Astrocyte of the cerebellum (primary cell): Measurements from ENCODE around the gene PILRB.
"Not testable (repeated sequence)": the region's sequence is repeated elsewhere in the genome, so short reads cannot be mapped to it uniquely, and the experiment has no call there.

Experiments
- DNase-seq: peaks from one replicate; pipeline ENCODE4 v3.0.0-alpha.2; 2011; ENCODE audit warnings: low read depth
- H3K4me3 ChIP-seq: 2 replicates; pipeline ENCODE4 v1.5.1; 2011; ENCODE audit warnings: mild to moderate bottlenecking, low read depth, low read length, moderate library complexity
- in situ Hi-C: cut with HindIII; loops from 2 replicates; pipeline ENCODE4 v1.10.0; 2017; ENCODE audit warnings: low sequenced_read_pairs
- TF ChIP-seq, protein P1 (sequence below): IDR thresholded peaks from 2 replicates; pipeline ENCODE4 v1.5.1; 2012; ENCODE audit warnings: low read length, low read depth, moderate library complexity, mild to moderate bottlenecking; ENCODE audit errors: missing control alignments

Gene PILRB

GRCh38 chr7:100373261-100373831 lies 15.4 kb downstream of the PILRB start, which contains the start of gene PILRA:
TSS of gene PILRA (plus strand) at chr7:100373487. CDS start at chr7:100373657, 170 bp downstream.
- in situ Hi-C loops = no loop called here
- DNase-seq = no peak
- TF ChIP-seq, protein P1, sequence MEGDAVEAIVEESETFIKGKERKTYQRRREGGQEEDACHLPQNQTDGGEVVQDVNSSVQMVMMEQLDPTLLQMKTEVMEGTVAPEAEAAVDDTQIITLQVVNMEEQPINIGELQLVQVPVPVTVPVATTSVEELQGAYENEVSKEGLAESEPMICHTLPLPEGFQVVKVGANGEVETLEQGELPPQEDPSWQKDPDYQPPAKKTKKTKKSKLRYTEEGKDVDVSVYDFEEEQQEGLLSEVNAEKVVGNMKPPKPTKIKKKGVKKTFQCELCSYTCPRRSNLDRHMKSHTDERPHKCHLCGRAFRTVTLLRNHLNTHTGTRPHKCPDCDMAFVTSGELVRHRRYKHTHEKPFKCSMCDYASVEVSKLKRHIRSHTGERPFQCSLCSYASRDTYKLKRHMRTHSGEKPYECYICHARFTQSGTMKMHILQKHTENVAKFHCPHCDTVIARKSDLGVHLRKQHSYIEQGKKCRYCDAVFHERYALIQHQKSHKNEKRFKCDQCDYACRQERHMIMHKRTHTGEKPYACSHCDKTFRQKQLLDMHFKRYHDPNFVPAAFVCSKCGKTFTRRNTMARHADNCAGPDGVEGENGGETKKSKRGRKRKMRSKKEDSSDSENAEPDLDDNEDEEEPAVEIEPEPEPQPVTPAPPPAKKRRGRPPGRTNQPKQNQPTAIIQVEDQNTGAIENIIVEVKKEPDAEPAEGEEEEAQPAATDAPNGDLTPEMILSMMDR = no peak
- no peak within 1 kb of the TSS for H3K4me3 ChIP-seq

DNA sequence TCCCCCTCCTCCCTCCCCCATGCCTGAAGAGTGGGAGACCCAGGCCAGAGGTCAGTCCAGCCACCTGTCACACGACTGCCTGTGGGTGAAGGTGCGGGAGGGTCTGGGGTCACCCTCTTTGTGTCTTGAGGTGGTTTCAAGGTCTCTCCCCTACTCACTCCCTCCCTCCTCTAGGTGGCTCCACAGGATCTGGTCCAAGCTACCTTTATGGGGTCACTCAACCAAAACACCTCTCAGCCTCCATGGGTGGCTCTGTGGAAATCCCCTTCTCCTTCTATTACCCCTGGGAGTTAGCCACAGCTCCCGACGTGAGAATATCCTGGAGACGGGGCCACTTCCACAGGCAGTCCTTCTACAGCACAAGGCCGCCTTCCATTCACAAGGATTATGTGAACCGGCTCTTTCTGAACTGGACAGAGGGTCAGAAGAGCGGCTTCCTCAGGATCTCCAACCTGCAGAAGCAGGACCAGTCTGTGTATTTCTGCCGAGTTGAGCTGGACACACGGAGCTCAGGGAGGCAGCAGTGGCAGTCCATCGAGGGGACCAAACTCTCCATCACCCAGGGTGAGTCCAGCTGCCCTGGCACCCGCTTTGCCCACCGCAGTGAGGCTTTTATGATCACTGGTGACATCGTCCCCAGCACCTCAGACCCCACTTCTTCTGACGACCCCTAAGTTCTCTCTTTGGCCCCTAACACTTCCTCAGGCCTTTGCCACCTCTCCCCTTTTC lies 16.1 kb downstream of the PILRB start:
- DNase-seq, H3K4me3 ChIP-seq, in situ Hi-C loops: not testable (repeated sequence)
- TF ChIP-seq, protein P1 = peak; percentile 14

GRCh38 chr7:100374601-100375000 lies 16.7 kb downstream of the PILRB start:
- no peak overlapping the region for H3K4me3 ChIP-seq
- TF ChIP-seq, protein P1 = no peak
- no peak for DNase-seq
- in situ Hi-C loops = no loop called here

GRCh38 chr7:100376066-100376465 lies 18.1 kb downstream of the PILRB start:
- in situ Hi-C loops = no loop called here
- no peak overlapping the region for H3K4me3 ChIP-seq
- DNase-seq = no peak
- TF ChIP-seq, protein P1 = no peak

DNA sequence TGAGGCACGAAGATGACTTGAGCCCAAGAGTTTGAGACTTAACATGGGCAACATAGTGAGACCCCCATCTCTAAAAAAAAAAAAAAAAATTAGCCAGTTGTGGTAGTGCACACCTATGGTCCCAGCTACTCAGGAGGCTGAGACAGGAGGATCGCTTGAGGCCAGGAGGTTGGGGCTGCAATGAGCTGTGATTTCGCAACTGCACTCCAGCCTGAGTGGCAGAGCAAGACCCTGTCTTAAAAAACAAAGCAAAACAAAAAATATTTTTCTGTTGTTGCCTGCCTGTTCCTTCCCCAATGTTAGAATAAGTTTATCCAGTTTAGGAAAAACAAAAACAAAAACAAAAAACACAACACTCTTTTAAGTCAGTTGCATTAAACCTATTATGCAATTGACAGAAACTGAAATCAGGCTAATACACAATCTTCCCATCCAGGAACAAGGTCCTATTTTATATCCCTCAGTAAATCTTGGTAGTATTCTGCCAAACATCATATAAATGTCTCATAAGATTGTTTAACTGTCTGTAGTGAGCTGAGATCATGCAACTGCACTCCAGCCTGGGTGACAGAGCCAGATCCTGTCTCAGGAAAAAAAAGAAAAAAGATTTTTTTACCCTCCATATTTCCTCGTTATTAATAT lies 20.3 kb downstream of the PILRB start:
- in situ Hi-C loops = no loop called here
- no peak for DNase-seq
- H3K4me3 ChIP-seq = no peak overlapping the region
- TF ChIP-seq, protein P1 = no peak

- TF ChIP-seq, protein P1 = no peak
- in situ Hi-C loops = no loop called here
- no peak overlapping the region for H3K4me3 ChIP-seq
- DNase-seq = no peak
Observed at GRCh38 chr7:100380196-100380595, 22.3 kb downstream of the PILRB start.

DNA sequence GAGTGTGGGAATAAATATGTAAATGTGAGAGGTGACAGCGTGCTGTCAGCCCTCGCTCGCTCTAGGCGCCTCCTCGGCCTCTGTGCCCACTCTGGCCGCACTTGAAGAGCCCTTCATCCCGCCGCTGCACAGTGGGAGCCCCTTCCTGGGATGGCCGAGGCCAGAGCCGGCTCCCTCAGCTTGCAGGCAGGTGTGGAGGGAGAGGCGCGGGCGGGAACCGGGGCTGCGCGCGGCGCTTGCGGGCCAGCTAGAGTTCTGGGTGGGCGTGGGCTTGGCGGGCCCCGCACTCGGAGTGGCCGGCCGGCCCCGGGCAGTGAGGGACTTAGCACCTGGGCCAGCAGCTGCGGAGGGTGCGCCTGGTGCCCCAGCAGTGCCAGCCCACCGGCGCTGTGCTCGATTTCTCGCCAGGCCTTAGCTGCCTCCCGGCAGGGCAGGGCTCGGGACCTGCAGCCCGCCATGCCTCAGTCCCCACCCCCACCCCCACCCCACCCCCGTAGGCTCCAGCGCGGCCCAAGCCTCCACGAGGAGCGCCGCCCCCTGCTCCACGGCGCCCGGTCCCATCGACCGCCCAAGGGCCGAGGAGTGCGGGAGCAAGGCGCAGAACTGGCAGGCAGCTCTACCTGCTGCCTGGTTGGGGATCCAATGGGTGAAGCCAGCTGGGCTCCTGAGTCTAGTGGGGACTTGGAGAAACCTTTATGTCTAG lies 23.8 kb downstream of the PILRB start:
- in situ Hi-C loops, H3K4me3 ChIP-seq: not testable (repeated sequence)

GRCh38 chr7:100382234-100382853 lies 24.4 kb downstream of the PILRB start:
- DNase-seq, H3K4me3 ChIP-seq, in situ Hi-C loops: not testable (repeated sequence)

More for the DNA sequence above, 23.8 kb downstream of the PILRB start:
- not testable (repeated sequence) for DNase-seq
